Epithelial cell of proximal tubule (primary cell): ENCODE measurements around the gene ENOX1. TPM values are rescaled to one million over a fixed set of nuclear protein-coding genes. Genes with fewer than 3 reads are reported as not detected.

Experiments used
- DNase-seq: peaks from one replicate; pipeline ENCODE4 v3.0.0-alpha.2; 2011; ENCODE audit warnings: low read depth
- H3K4me3 ChIP-seq: 2 replicates; pipeline ENCODE4 v1.5.1; 2011; ENCODE audit warnings: low read depth, mild to moderate bottlenecking, low read length
- CTCF ChIP-seq: conservative IDR thresholded peaks from 2 replicates; pipeline ENCODE4 v1.5.1; 2012; ENCODE audit warnings: low read depth, mild to moderate bottlenecking, low read length
- total RNA-seq: library from RNA; depleted of rRNA; stranded (reverse); fragments of >200 nt; gene quantifications from 2 replicates; pipeline ENCODE4 v1.2.3, GENCODE V29; 2015

The ENOX1 gene
- total RNA-seq, 1 donor from 2014 or later, result 0.17 TPM

- H3K4me3 ChIP-seq, result no peak overlapping the region
- no peak for TF ChIP-seq CTCF
- no peak for DNase-seq
Measured at GRCh38 chr13:43295825-43296564, 490.8 kb downstream of the ENOX1 start.

GRCh38 chr13:43295321-43295720 lies 491.5 kb downstream of the ENOX1 start:
- TF ChIP-seq CTCF, result no peak

GRCh38 chr13:43294412-43294811 lies 492.4 kb downstream of the ENOX1 start:
- no peak overlapping the region for H3K4me3 ChIP-seq
- DNase-seq, result no peak
- no peak for TF ChIP-seq CTCF

More at GRCh38 chr13:43295321-43295720, 491.5 kb downstream of the ENOX1 start:
- no peak overlapping the region for H3K4me3 ChIP-seq
- no peak for DNase-seq

- no peak overlapping the region for H3K4me3 ChIP-seq
- TF ChIP-seq CTCF, result no peak
- DNase-seq, result no peak
Measured at GRCh38 chr13:43293986-43294385, 492.8 kb downstream of the ENOX1 start.

- TF ChIP-seq CTCF, result no peak
- no peak for DNase-seq
- H3K4me3 ChIP-seq, result no peak overlapping the region
Measured at GRCh38 chr13:43293561-43293960, 493.2 kb downstream of the ENOX1 start.

GRCh38 chr13:43293008-43293407 lies 493.8 kb downstream of the ENOX1 start:
- TF ChIP-seq CTCF, result no peak
- H3K4me3 ChIP-seq, result no peak overlapping the region
- DNase-seq, result no peak

- DNase-seq, result no peak
- no peak overlapping the region for H3K4me3 ChIP-seq
- TF ChIP-seq CTCF, result no peak
Measured at GRCh38 chr13:43291287-43292060, 495.3 kb downstream of the ENOX1 start.
